Testis (tissue), 2 donors: ENCODE measurements around the gene NRF1.

Experiments
- CTCF ChIP-seq, 3 experiments: fragments of 450-650 bp in 2 of 3; fragments of 200-600 bp in 1 of 3; sonication (generic) in 1 of 3; IDR thresholded peaks; one replicate each; pipeline ENCODE4 v1.5.1; 2016 to 2019; ENCODE audit warnings: antibody characterized with exemption in 3 of 3, mild to moderate bottlenecking in 2 of 3, moderate library complexity in 1 of 3
- POLR2A ChIP-seq: fragments of 450-650 bp; IDR thresholded peaks from one replicate; pipeline ENCODE4 v1.6.1; 2017; ENCODE audit warnings: antibody characterized with exemption, mild to moderate bottlenecking, moderate library complexity

- TF ChIP-seq CTCF (IDR thresholded peaks at IDR 0.05): no peak
- no peak for TF ChIP-seq POLR2A
Observed at GRCh38 chr7:129764247-129765084, 152.9 kb downstream of the NRF1 start.
